ENCODE data around the gene KLK7. TPM values are rescaled to one million over a fixed set of nuclear protein-coding genes. Genes with fewer than 3 reads are reported as not detected.

KLK7 gene
- total RNA-seq, 4 donors from 2014 or later = 0.34 to 0.89 TPM; not detected in 2

DNA sequence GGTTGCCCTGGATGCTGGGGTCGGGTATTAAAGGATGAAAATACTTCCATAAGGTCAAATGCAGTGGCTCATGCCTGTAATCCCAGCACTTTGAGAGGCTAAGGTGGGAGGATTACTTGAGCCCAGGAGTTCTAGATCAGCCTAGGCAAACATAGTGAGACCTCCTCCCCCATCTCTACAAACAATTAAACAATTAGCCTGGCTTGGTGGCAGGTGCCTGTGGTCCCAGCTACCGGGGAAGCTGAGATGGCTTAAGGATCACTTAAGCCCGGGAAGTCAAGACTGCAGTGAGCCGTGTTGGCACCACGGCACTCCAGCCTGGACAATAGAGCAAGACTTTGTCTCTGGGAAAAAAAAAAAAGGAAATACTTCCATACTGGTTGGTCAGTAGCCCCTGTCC, 41.2 kb upstream of the KLK7 start:
- WGBS, 2 donors = 27 to 35% methylated on average over 5 of the region's 5 CpGs
- H3K27me3 ChIP-seq = no peaks in the 10 kb centered on the region
- intact Hi-C loops (cut with DNase I) = loop anchor here (5.0 kb wide), 1 partner anchor 72 kb away; no protein-coding TSS in a partner anchor
- H3K27ac ChIP-seq = no peak overlapping the region
- TF ChIP-seq, protein P1, sequence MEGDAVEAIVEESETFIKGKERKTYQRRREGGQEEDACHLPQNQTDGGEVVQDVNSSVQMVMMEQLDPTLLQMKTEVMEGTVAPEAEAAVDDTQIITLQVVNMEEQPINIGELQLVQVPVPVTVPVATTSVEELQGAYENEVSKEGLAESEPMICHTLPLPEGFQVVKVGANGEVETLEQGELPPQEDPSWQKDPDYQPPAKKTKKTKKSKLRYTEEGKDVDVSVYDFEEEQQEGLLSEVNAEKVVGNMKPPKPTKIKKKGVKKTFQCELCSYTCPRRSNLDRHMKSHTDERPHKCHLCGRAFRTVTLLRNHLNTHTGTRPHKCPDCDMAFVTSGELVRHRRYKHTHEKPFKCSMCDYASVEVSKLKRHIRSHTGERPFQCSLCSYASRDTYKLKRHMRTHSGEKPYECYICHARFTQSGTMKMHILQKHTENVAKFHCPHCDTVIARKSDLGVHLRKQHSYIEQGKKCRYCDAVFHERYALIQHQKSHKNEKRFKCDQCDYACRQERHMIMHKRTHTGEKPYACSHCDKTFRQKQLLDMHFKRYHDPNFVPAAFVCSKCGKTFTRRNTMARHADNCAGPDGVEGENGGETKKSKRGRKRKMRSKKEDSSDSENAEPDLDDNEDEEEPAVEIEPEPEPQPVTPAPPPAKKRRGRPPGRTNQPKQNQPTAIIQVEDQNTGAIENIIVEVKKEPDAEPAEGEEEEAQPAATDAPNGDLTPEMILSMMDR (IDR thresholded peaks at IDR 0.05) = no peak
- no peak for TF ChIP-seq POLR2A (IDR thresholded peaks at IDR 0.05)
- H3K9me3 ChIP-seq = no peaks in the 10 kb centered on the region
- no peaks in the 10 kb centered on the region for H3K36me3 ChIP-seq
- no peak overlapping the region for H3K4me3 ChIP-seq (replicated peaks in 1 of 3)
- DNase-seq = no peak
- H3K4me1 ChIP-seq = peaks cover 0 to 3% of the 10 kb centered on the region in 2 donors

DNA sequence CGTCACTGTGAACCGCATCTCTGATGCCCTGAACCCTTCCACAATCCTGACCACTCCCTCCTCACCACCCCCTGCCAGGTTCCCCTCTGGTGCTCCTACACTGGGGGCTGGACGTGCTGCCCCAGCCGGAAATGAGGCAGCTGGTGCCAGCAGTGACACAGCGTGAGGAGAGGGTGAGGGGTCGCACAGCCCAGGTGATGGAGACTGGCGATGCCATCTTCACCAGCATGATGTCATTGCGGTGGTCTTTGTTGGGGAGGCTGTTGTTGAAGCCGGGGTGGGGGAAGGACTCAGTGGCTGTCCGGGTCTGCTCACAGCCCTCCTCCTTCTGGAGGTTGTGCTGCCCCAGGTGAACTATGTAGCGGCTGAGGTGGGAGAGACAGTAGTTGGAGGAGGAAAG, 40.2 kb upstream of the KLK7 start:
- Histone ChIP-seq H3K27me3 (peaks cover 4% of the 10 kb centered on the region), H3K4me3 (replicated peaks in 1 of 3) (no peak overlapping the region), H3K9me3 (no peaks in the 10 kb centered on the region), H3K27ac (no peak overlapping the region), H3K4me1 (peaks cover 2 to 9% of the 10 kb centered on the region in 2 donors), H3K36me3 (no peaks in the 10 kb centered on the region)
- intact Hi-C loops (cut with DNase I) = loop anchor here (5.0 kb wide), 1 partner anchor 73 kb away; no protein-coding TSS in a partner anchor
- DNase-seq = no peak
- 62 to 78% methylated on average over 11 of the region's 11 CpGs for WGBS, 2 donors
- TF ChIP-seq POLR2A (IDR thresholded peaks at IDR 0.05) = no peak
- TF ChIP-seq, protein P1 (IDR thresholded peaks at IDR 0.05) = no peak

DNA sequence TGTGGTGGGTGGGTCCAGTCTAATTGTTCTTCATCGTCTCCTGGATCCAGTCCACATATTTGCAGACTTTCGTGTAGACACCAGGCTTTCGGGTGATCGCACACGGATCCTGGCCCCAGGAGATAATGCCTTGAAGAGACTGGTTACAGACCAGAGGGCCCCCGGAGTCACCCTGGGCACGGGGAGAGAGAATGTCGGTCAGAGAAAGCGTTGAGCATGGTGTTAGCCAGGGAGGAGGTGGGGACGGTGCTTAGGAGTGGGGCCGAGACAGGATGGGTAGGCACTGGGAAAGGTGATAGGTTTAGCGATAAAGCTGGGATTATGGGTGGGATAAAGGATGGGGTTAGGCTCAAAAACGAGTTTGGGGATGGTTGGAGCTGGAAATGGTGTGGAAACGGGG, 38.8 kb upstream of the KLK7 start:
- WGBS, 2 donors = 66 to 70% methylated on average over 14 of the region's 14 CpGs
- intact Hi-C loops (cut with DNase I) = loop anchor here (5.0 kb wide), 1 partner anchor 75 kb away; no protein-coding TSS in a partner anchor

DNA sequence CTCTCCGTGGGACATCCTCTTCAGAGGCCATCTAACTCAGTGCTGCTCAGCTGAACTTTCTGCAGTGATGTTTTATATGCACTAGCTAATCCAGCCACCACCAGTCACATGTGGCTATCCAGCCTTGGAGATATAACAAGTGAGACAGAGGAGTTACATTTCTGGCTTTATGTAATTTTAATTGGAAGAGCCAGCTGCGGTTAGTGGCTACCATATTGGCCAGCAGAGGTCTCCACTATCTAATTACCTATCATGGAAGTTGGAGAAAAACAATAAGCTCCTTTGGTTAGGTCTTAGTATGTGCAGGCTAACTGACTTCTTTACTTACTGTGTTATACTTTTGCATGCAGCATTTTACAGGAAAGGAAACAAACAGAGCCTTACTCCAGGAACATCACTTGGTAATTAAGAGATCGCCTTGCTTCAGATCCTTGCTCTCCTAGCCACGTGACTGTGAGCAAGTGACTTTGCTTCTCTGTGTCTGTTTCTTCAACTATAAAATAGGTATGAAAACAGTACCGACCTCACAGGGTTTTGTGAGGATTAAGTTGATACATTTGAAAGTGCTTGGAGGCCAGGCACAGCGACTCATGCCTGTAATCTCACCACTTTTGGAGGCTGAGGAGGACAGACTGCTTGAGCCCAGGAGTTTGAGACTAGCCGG, 37.4 kb upstream of the KLK7 start:
- H3K27me3 ChIP-seq = peaks cover 24% of the 10 kb centered on the region
- no peak overlapping the region for H3K27ac ChIP-seq
- no peak overlapping the region for H3K4me3 ChIP-seq (replicated peaks in 1 of 3)
- TF ChIP-seq, protein P1 (IDR thresholded peaks at IDR 0.05) = peak in 5 of 6 experiments; percentile 24 to 68 (median 65)
- no peak for TF ChIP-seq POLR2A (IDR thresholded peaks at IDR 0.05)
- intact Hi-C loops (cut with DNase I) = loop anchor here (5.0 kb wide), 1 partner anchor 76 kb away; no protein-coding TSS in a partner anchor
- H3K9me3 ChIP-seq = no peaks in the 10 kb centered on the region
- DNase-seq = peak; percentile 14 to 18
- H3K36me3 ChIP-seq = no peaks in the 10 kb centered on the region
- H3K4me1 ChIP-seq = peaks cover 5 to 20% of the 10 kb centered on the region in 2 donors
- 19 to 28% methylated on average over 7 of the region's 7 CpGs for WGBS, 2 donors

More for the DNA sequence above, 38.8 kb upstream of the KLK7 start:
- TF ChIP-seq, protein P1 (IDR thresholded peaks at IDR 0.05) = no peak
- TF ChIP-seq POLR2A (IDR thresholded peaks at IDR 0.05) = no peak
- no peak for DNase-seq
- no peaks in the 10 kb centered on the region for H3K9me3 ChIP-seq
- H3K36me3 ChIP-seq = no peaks in the 10 kb centered on the region
- H3K4me1 ChIP-seq = peaks cover 5 to 13% of the 10 kb centered on the region in 2 donors
- no peak overlapping the region for H3K27ac ChIP-seq
- peaks cover 12% of the 10 kb centered on the region for H3K27me3 ChIP-seq
- H3K4me3 ChIP-seq (replicated peaks in 1 of 3) = no peak overlapping the region

DNA sequence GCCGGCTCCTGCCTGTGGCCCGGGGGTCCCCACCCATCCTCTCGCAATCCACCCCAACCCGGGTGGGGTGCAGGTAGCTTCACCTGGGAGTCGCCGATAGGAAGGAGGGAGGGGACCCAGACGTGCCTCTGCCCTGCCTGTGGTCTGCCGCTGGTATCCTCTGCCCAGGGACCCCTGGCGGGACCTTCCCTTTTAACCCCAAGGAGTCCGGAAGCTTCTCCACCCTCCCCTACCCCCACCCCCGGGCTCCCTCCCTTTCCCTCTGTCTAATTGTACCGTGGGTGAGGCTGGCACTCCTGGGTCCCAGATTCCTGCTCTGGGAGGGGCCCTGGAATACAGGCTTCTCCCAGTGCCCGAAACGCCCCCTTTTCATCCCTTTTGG, 35.8 kb upstream of the KLK7 start, which contains the start of gene KLK10:
Gene KLK10 (minus strand): TSS at position 166 of the 382 bp plus-strand sequence. CDS start 579 bp downstream, outside the sequence.
- no peak within 1 kb of the TSS for H3K4me3 ChIP-seq (replicated peaks in 1 of 3)
- no peak within 1 kb of the TSS for H3K27ac ChIP-seq

More for the DNA sequence above, 35.8 kb upstream of the KLK7 start, which contains the start of gene KLK10:
- H3K36me3 ChIP-seq = no peaks in the 10 kb centered on the region
- TF ChIP-seq POLR2A (IDR thresholded peaks at IDR 0.05) = no peak
- TF ChIP-seq, protein P1 (IDR thresholded peaks at IDR 0.05) = no peak
- H3K27me3 ChIP-seq = peaks cover 28% of the 10 kb centered on the region
- peaks cover 5 to 20% of the 10 kb centered on the region in 2 donors for H3K4me1 ChIP-seq
- intact Hi-C loops (cut with DNase I) = no loop called here
- 13 to 16% methylated on average over 7 to 13 of the region's 14 CpGs for WGBS, 2 donors
- no peak for DNase-seq
- no peaks in the 10 kb centered on the region for H3K9me3 ChIP-seq

Data from thyroid gland (tissue), 4 donors.